Dermis microvascular lymphatic vessel endothelial cell (primary cell): Measurements from ENCODE around the gene PKD1L1. TPM values are rescaled to one million over a fixed set of nuclear protein-coding genes. Genes with fewer than 3 reads are reported as not detected.
"Not testable (repeated sequence)": the region's sequence is repeated elsewhere in the genome, so short reads cannot be mapped to it uniquely, and the experiment has no call there.

Experiments
- DNase-seq, 2 donors: peaks; one replicate each; pipeline versions ENCODE4 v3.0.0 to v3.0.0-alpha.2; 2010; ENCODE audit warnings: low read depth in 2 of 2
- total RNA-seq: library from RNA; depleted of rRNA; stranded (reverse); fragments of >200 nt; gene quantifications from 2 replicates; pipeline ENCODE4 v1.2.1, GENCODE V29; 2014

PKD1L1 gene
- total RNA-seq, result 0.77 and 1.6 TPM in 2 replicates

GRCh38 chr7:47948141-47948790 is at the start of gene PKD1L1:
Gene PKD1L1 (minus strand): TSS chr7:47948466. CDS start chr7:47948440, 26 bp downstream.
- peak in 1 of 2 donors; percentile 83 for DNase-seq

- no peak for DNase-seq
These were observed 44.2 kb upstream of the PKD1L1 start for GRCh38 chr7:47992446-47992845.

GRCh38 chr7:47991741-47992311 is 43.6 kb upstream of the PKD1L1 start:
- peak; percentile 31 to 76 for DNase-seq

- DNase-seq, result no peak
These were observed 43.0 kb upstream of the PKD1L1 start for GRCh38 chr7:47991270-47991669.

- DNase-seq, result no peak
These were observed 42.3 kb upstream of the PKD1L1 start for GRCh38 chr7:47990592-47990991.

GRCh38 chr7:47989607-47990400 is 41.5 kb upstream of the PKD1L1 start:
- DNase-seq, result not testable (repeated sequence)

- peak in 1 of 2 donors; percentile 12 for DNase-seq
These were observed 40.5 kb upstream of the PKD1L1 start for GRCh38 chr7:47988496-47989386.

GRCh38 chr7:47982610-47983009 is 34.3 kb upstream of the PKD1L1 start:
- DNase-seq, result no peak

GRCh38 chr7:47980648-47981047 is 32.4 kb upstream of the PKD1L1 start:
- not testable (repeated sequence) for DNase-seq

GRCh38 chr7:47979832-47980181 is 31.5 kb upstream of the PKD1L1 start:
- no peak for DNase-seq

- DNase-seq, result peak; percentile 45 to 58
These were observed 31.0 kb upstream of the PKD1L1 start, which contains the start of gene HUS1 for GRCh38 chr7:47979145-47979831. Gene HUS1 (minus strand): TSS chr7:47979615. CDS start chr7:47979519, 96 bp downstream.

GRCh38 chr7:47978790-47979144 is 30.5 kb upstream of the PKD1L1 start:
- DNase-seq, result no peak

GRCh38 chr7:47973739-47974138 is 25.5 kb upstream of the PKD1L1 start:
- no peak for DNase-seq

- peak; percentile 44 to 83 for DNase-seq
These were observed 22.5 kb upstream of the PKD1L1 start for GRCh38 chr7:47970761-47971160.

GRCh38 chr7:47968847-47969774 is 20.8 kb upstream of the PKD1L1 start:
- peak; percentile 61 to 86 for DNase-seq

- DNase-seq, result no peak
These were observed 19.4 kb upstream of the PKD1L1 start for GRCh38 chr7:47967708-47968107.

GRCh38 chr7:47967123-47967522 is 18.9 kb upstream of the PKD1L1 start:
- no peak for DNase-seq

- DNase-seq, result no peak
These were observed 17.2 kb upstream of the PKD1L1 start for GRCh38 chr7:47965456-47965855.

GRCh38 chr7:47962262-47962661 is 14.0 kb upstream of the PKD1L1 start:
- no peak for DNase-seq

GRCh38 chr7:47957156-47957555 is 8.9 kb upstream of the PKD1L1 start:
- DNase-seq, result no peak
